Uterus (tissue), 4 donors: Measurements from ENCODE around the gene DAP3. TPM values are rescaled to one million over a fixed set of nuclear protein-coding genes. Genes with fewer than 3 reads are reported as not detected.

Experiments used
- DNase-seq, 2 donors: peaks; one replicate each; pipeline ENCODE4 v3.0.0-alpha.2; 2019 to 2020
- H3K27ac ChIP-seq, 2 donors: fragments of 200-600 bp; sonication (generic); 1 replicate in 1 of 2; 2 replicates in 1 of 2; pipeline ENCODE4 v1.5.1; 2016 to 2018
- H3K27me3 ChIP-seq, 2 donors: fragments of 200-600 bp; sonication (generic); one replicate each; pipeline ENCODE4 v1.5.1; 2018 to 2019; ENCODE audit warnings: control low read depth in 1 of 2
- H3K36me3 ChIP-seq, 2 donors: fragments of 200-600 bp; sonication (generic); one replicate each; pipeline ENCODE4 v1.5.1; 2019; ENCODE audit warnings: control low read depth in 1 of 2
- H3K4me1 ChIP-seq, 2 donors: fragments of 200-600 bp; sonication (generic); one replicate each; pipeline ENCODE4 v1.5.1; 2018 to 2019; ENCODE audit warnings: control low read depth in 1 of 2
- H3K4me3 ChIP-seq, 2 donors: fragments of 200-600 bp; sonication (generic); 1 replicate in 1 of 2; 2 replicates in 1 of 2; pipeline ENCODE4 v1.5.1; 2018 to 2019; ENCODE audit warnings: mild to moderate bottlenecking in 1 of 2
- H3K9me3 ChIP-seq, 2 donors: fragments of 200-600 bp; sonication (generic); one replicate each; pipeline ENCODE4 v1.5.1; 2019; ENCODE audit warnings: control low read depth in 1 of 2
- POLR2A ChIP-seq, 2 donors: fragments of 450-650 bp; IDR thresholded peaks; one replicate each; pipeline ENCODE4 v1.6.1; 2016; ENCODE audit warnings: antibody characterized with exemption in 2 of 2, mild to moderate bottlenecking in 1 of 2, moderate library complexity in 1 of 2
- intact Hi-C: fragments of 100-400 bp; cut with DNase I; formaldehyde crosslinking; loops from one replicate; pipeline ENCODE4 v1.15.1; 2023; ENCODE audit warnings: low total_unique reads
- total RNA-seq, 4 donors: library from RNA; depleted of rRNA in 3 of 4; stranded (reverse); fragments of >200 nt in 3 of 4; gene quantifications; one replicate each; pipeline versions ENCODE4 v1.1.0 to v1.2.4, GENCODE V29; 2014 to 2023
- TF ChIP-seq, protein P1 (sequence below), 4 experiments: fragments of 200-600 bp in 2 of 4; fragments of 450-650 bp in 2 of 4; sonication (generic) in 2 of 4; IDR thresholded peaks; one replicate each; pipeline ENCODE4 v1.5.1; 2016 to 2019; ENCODE audit warnings: antibody characterized with exemption in 4 of 4, mild to moderate bottlenecking in 2 of 4, moderate library complexity in 1 of 4
- donor health status: DM: yes; HTN: yes; CAD: no.

The DAP3 gene
- total RNA-seq, 4 donors from 2014 or later: 43.5 to 177 (median 69.6) TPM

DNA sequence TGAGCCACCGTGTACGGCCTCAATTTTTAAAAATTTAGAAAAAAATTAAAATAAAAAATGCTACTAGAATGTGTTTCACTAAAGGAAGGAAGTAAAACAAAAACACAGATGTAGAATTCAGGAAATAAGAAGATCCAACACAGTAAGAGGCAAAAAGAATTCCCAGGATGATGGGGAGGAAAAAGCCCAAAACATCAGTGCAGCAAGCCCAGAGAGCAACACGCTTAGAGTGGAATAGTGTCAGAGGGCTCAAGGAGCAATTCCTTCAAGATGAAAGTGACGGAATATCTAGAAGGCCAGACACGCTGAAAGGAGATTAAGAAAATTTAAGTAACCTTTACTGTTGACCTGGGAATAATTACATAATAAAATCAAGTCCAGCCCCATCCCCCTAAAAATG lies 80.4 kb downstream of the DAP3 start:
- TF ChIP-seq POLR2A (IDR thresholded peaks at IDR 0.05): no peak
- TF ChIP-seq, protein P1, sequence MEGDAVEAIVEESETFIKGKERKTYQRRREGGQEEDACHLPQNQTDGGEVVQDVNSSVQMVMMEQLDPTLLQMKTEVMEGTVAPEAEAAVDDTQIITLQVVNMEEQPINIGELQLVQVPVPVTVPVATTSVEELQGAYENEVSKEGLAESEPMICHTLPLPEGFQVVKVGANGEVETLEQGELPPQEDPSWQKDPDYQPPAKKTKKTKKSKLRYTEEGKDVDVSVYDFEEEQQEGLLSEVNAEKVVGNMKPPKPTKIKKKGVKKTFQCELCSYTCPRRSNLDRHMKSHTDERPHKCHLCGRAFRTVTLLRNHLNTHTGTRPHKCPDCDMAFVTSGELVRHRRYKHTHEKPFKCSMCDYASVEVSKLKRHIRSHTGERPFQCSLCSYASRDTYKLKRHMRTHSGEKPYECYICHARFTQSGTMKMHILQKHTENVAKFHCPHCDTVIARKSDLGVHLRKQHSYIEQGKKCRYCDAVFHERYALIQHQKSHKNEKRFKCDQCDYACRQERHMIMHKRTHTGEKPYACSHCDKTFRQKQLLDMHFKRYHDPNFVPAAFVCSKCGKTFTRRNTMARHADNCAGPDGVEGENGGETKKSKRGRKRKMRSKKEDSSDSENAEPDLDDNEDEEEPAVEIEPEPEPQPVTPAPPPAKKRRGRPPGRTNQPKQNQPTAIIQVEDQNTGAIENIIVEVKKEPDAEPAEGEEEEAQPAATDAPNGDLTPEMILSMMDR (IDR thresholded peaks at IDR 0.05): no peak
- no peaks in the 10 kb centered on the region for H3K9me3 ChIP-seq
- no peak overlapping the region for H3K27ac ChIP-seq
- no peak for DNase-seq
- intact Hi-C loops: no loop called here
- no peaks in the 10 kb centered on the region for H3K27me3 ChIP-seq
- H3K36me3 ChIP-seq: no peaks in the 10 kb centered on the region
- no peaks in the 10 kb centered on the region for H3K4me1 ChIP-seq
- H3K4me3 ChIP-seq: no peak overlapping the region

DNA sequence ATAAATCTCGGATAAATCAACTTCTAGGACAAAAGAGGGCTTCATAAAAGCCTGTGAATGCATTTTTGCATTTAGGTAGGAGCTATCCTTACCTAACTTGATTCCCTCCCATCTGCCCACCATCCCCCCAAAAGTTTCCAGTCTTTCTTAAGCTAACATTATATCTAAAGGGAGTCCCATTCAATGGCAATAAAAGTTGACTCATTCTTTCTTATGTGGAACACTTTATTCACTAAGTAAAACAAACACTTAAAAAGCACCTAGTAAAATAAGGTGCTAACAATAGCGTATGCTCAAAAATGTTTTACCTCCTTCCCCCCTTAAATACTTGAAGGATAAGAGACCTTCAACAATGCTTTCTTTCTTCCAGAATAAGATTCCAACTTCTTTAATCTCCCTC lies 84.3 kb downstream of the DAP3 start:
- intact Hi-C loops: no loop called here
- no peak overlapping the region for H3K27ac ChIP-seq
- no peak overlapping the region for H3K4me3 ChIP-seq
- TF ChIP-seq POLR2A (IDR thresholded peaks at IDR 0.05): no peak
- TF ChIP-seq, protein P1 (IDR thresholded peaks at IDR 0.05): no peak
- no peaks in the 10 kb centered on the region for H3K9me3 ChIP-seq
- H3K27me3 ChIP-seq: no peaks in the 10 kb centered on the region
- no peaks in the 10 kb centered on the region for H3K4me1 ChIP-seq
- DNase-seq: no peak
- no peaks in the 10 kb centered on the region for H3K36me3 ChIP-seq

DNA sequence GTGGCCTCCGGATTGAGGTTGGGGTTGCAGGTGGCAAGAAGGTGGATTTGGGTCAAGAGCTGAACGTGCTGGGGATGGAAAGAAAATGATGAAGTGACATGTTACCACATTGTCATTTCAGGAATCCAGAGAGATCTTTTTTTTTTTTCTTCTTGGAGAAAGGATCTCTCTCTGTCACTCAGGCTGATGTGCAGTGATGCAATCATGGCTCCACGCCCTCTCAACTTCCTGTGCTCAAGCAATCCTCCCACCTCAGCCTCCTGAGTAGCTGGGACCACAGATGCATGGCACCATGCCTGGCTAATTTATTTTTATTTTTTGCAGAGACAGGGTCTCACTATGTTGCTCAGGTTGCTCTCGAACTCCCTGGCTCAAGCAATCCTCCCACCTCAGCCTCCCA lies 87.5 kb downstream of the DAP3 start:
- TF ChIP-seq POLR2A (IDR thresholded peaks at IDR 0.05): no peak
- TF ChIP-seq, protein P1 (IDR thresholded peaks at IDR 0.05): no peak
- no peaks in the 10 kb centered on the region for H3K4me1 ChIP-seq
- H3K27ac ChIP-seq: no peak overlapping the region
- intact Hi-C loops: no loop called here
- no peaks in the 10 kb centered on the region for H3K27me3 ChIP-seq
- no peaks in the 10 kb centered on the region for H3K9me3 ChIP-seq
- no peaks in the 10 kb centered on the region for H3K36me3 ChIP-seq
- DNase-seq: no peak
- no peak overlapping the region for H3K4me3 ChIP-seq

DNA sequence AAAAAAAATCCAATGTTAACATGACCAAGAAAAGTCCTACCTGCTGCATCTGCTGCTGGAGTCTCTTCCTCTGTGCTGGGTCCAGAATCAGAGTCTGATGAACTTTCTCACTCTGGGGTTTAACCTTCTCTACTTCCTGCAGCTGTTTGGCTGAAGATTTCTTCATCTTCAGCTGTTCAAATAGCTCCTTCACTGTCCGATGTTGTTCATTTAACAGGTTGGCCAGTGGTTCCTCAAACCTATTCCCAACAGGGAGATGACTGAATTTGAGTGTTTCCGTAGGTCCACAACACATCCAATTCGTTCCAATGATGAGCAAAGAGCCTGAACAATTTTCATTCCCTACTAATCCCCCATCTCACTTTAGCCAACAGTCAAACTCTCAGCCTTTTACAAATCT lies 88.7 kb downstream of the DAP3 start:
- Histone ChIP-seq H3K27ac (no peak overlapping the region), H3K36me3 (no peaks in the 10 kb centered on the region), H3K27me3 (no peaks in the 10 kb centered on the region), H3K4me1 (no peaks in the 10 kb centered on the region), H3K9me3 (no peaks in the 10 kb centered on the region), H3K4me3 (no peak overlapping the region)
- TF ChIP-seq, protein P1 (IDR thresholded peaks at IDR 0.05): no peak
- TF ChIP-seq POLR2A (IDR thresholded peaks at IDR 0.05): no peak
- DNase-seq: no peak
- intact Hi-C loops: no loop called here

Other genes starting within 250 kb of the DAP3 start
- gene ASH1L, start 126.3 kb upstream of the DAP3 start, total RNA-seq: 100 to 1,000 TPM in 2 of 4 donors, 10 to 100 TPM in 2; 48.9 to 159 (median 99.8) TPM
- 10 to 100 TPM; 10.6 to 76.8 (median 38.6) TPM for gene MSTO1, start 78.9 kb upstream of the DAP3 start, total RNA-seq
- 1,000 to 10,000 TPM in 1 of 4 donors, 100 to 1,000 TPM in 2, 10 to 100 TPM in 1; 79.1 to 6,578 (median 156) TPM for gene YY1AP1, start 317 bp upstream of the DAP3 start, total RNA-seq
- 10 to 100 TPM; 49.7 to 93.8 (median 51.9) TPM for gene GON4L, start 168.1 kb downstream of the DAP3 start, total RNA-seq
- gene SYT11, start 170.5 kb downstream of the DAP3 start, total RNA-seq: 10 to 100 TPM; 12.8 to 70.5 (median 24.3) TPM
- 10 to 100 TPM; 12.8 to 65.6 (median 41.8) TPM for gene RIT1, start 222.3 kb downstream of the DAP3 start, total RNA-seq
- gene KHDC4, start 245.3 kb downstream of the DAP3 start, total RNA-seq: 100 to 1,000 TPM in 1 of 4 donors, 10 to 100 TPM in 3; 28.8 to 139 (median 64.2) TPM